ENCODE results near the gene PSMA6. TPM values are rescaled to one million over a fixed set of nuclear protein-coding genes. Genes with fewer than 3 reads are reported as not detected.

PSMA6 gene
- total RNA-seq, 4 donors from 2014 or later: 70.5 to 143 (median 112) TPM

DNA sequence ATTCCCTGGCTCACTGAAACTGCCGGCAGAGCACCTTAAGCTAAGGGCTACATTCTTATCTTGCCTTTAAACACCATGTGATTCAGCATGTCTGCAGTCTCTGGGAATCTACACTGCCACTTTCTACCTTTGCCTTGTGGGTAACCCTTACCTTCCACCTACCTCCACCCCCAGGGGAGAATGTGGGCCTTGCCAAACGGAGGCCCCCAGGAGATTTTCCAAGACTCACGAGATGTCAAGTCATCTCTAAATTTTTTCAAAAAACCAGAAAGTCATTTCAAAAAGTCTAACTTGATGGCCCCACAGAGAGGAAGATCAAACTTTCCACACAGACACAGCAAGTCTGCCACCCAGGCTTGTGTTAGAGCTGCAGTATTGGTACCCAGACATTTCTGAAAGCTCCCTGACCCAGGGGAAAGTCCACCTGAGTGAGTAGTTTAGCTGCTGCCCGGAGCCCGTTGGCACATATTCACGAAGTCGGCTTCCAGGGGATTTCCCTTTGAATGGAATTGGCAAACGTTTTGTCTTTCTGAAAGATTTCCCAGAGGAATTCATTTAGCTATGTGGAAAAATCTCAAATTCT lies 4.7 kb upstream of the PSMA6 start:
- TF ChIP-seq POLR2A (IDR thresholded peaks at IDR 0.05; ENCODE audit: low read depth): no peak
- TF ChIP-seq EP300 (IDR thresholded peaks at IDR 0.05): no peak
- TF ChIP-seq, protein P1, sequence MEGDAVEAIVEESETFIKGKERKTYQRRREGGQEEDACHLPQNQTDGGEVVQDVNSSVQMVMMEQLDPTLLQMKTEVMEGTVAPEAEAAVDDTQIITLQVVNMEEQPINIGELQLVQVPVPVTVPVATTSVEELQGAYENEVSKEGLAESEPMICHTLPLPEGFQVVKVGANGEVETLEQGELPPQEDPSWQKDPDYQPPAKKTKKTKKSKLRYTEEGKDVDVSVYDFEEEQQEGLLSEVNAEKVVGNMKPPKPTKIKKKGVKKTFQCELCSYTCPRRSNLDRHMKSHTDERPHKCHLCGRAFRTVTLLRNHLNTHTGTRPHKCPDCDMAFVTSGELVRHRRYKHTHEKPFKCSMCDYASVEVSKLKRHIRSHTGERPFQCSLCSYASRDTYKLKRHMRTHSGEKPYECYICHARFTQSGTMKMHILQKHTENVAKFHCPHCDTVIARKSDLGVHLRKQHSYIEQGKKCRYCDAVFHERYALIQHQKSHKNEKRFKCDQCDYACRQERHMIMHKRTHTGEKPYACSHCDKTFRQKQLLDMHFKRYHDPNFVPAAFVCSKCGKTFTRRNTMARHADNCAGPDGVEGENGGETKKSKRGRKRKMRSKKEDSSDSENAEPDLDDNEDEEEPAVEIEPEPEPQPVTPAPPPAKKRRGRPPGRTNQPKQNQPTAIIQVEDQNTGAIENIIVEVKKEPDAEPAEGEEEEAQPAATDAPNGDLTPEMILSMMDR (IDR thresholded peaks at IDR 0.05): no peak
- TF ChIP-seq POLR2AphosphoS5 (IDR thresholded peaks at IDR 0.05): no peak
- peaks cover 7 to 16% (median 8%) of the 10 kb centered on the region in 4 donors for H3K4me1 ChIP-seq
- DNase-seq (ENCODE audit: extremely low spot score): no peak
- no peaks in the 10 kb centered on the region for H3K36me3 ChIP-seq
- H3K27ac ChIP-seq (replicated peaks in 1 of 4): no peak overlapping the region
- no peaks in the 10 kb centered on the region for H3K9me3 ChIP-seq
- 39% methylated on average over 8 of the region's 8 CpGs for WGBS
- intact Hi-C loops (cut with DNase I): no loop called here
- H3K27me3 ChIP-seq: no peaks in the 10 kb centered on the region
- H3K4me3 ChIP-seq: no peak overlapping the region

DNA sequence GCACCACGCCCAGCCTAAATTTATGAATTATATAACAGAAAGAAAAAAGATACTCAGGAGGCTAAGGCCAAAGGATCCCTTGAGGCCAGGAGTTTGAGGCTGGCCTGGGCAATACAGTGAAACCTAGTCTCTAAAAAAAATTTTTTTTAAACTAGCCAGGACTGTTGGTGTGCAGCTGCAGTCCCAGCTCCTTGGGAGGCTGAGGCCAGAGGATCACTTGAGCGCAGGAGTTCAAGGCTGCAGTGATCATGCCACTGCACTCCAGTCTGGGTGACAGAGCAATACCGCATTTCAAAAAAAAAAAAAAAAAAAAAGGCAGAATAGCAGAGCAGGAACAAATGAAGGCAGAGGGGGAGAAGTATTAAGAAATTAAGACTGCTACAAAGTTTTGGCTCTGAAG lies 2.6 kb upstream of the PSMA6 start:
- H3K36me3 ChIP-seq: no peaks in the 10 kb centered on the region
- H3K4me1 ChIP-seq: peaks cover 23 to 34% (median 27%) of the 10 kb centered on the region in 4 donors
- no peaks in the 10 kb centered on the region for H3K9me3 ChIP-seq
- intact Hi-C loops (cut with DNase I): loop anchor here (5.0 kb wide), 2 partner anchors 43 to 72 kb away; no protein-coding TSS in a partner anchor
- H3K27me3 ChIP-seq: no peaks in the 10 kb centered on the region
- DNase-seq (ENCODE audit: extremely low spot score): no peak
- TF ChIP-seq POLR2AphosphoS5 (IDR thresholded peaks at IDR 0.05): no peak
- no peak for TF ChIP-seq EP300 (IDR thresholded peaks at IDR 0.05)
- TF ChIP-seq POLR2A (IDR thresholded peaks at IDR 0.05; ENCODE audit: low read depth): no peak
- TF ChIP-seq, protein P1 (IDR thresholded peaks at IDR 0.05): no peak
- 92% methylated on average over 3 of the region's 3 CpGs for WGBS
- H3K4me3 ChIP-seq: no peak overlapping the region
- no peak overlapping the region for H3K27ac ChIP-seq (replicated peaks in 1 of 4)

DNA sequence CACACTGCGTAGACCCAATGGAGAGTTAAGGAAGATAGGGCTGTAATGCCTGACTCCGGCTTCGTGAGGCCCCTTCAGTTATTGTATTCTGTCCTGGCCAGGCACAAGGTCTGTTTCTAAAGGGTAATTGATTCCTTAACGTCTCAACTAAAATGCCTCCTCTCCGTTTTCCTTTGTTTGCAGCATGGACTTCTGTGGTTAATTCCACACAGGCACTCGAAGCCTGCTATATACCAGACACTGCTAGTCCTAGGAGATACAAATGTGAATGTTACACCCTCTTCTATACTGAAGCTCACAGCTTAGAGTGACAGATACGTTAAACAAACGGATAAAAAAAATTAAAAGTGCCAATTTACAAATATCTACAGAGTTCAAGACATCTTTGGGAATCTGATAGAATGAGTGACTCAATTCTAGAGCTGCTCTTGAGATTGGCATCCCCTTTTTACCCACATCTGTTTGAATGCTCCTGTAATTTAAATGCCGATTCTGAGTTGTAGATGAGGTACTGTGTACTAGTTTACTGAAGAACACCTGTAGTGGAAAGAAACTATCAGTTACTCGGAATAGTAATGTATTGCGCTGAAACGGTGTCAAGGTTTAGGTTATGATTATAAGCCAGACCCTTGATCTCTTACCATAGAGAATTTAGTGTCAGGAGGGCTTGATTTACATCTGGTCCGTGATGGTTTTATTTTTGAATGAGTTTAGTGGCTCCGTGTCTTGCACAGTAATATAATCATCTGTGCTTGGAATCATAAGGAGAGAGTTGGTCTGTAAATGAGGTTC lies 784 bp downstream of the PSMA6 start:
- H3K4me3 ChIP-seq: peak overlapping the region; percentile 72 to 91 (median 83)
- 7% methylated on average over 14 of the region's 14 CpGs for WGBS
- peaks cover 35 to 60% (median 55%) of the 10 kb centered on the region in 4 donors for H3K4me1 ChIP-seq
- peak overlapping the region; percentile 86 to 94 (median 90) for H3K27ac ChIP-seq (replicated peaks in 1 of 4)
- DNase-seq (ENCODE audit: extremely low spot score): no peak
- no peaks in the 10 kb centered on the region for H3K36me3 ChIP-seq
- TF ChIP-seq POLR2A (IDR thresholded peaks at IDR 0.05; ENCODE audit: low read depth) (no peak), POLR2AphosphoS5 (IDR thresholded peaks at IDR 0.05) (no peak), EP300 (IDR thresholded peaks at IDR 0.05) (no peak)
- TF ChIP-seq, protein P1 (IDR thresholded peaks at IDR 0.05): no peak
- intact Hi-C loops (cut with DNase I): loop anchor here (2.0 to 5.0 kb wide), 3 partner anchors 39 to 114 kb away; no protein-coding TSS in a partner anchor
- no peaks in the 10 kb centered on the region for H3K9me3 ChIP-seq
- H3K27me3 ChIP-seq: no peaks in the 10 kb centered on the region

DNA sequence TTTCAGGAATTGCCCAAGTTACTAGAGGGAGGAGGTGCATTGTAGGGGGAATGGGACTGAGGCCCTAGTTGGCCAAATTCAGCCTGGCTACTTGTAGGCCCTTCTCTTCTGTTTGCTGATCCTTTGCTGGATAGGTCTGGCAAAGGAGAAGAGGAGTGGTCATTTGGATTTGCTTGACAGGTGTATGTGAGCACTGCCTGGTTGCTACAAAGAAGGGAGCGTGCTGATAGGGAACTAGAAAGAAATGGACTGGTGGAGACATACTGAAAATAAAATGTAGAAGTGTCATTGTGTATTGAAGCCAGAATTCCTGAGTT lies 3.6 kb downstream of the PSMA6 start:
- Histone ChIP-seq H3K4me1 (peaks cover 45 to 85% (median 71%) of the 10 kb centered on the region in 4 donors), H3K27me3 (no peaks in the 10 kb centered on the region), H3K9me3 (no peaks in the 10 kb centered on the region), H3K36me3 (no peaks in the 10 kb centered on the region), H3K4me3 (no peak overlapping the region), H3K27ac (replicated peaks in 1 of 4) (no peak overlapping the region)
- no peak for TF ChIP-seq POLR2AphosphoS5 (IDR thresholded peaks at IDR 0.05)
- TF ChIP-seq, protein P1 (IDR thresholded peaks at IDR 0.05): no peak
- intact Hi-C loops (cut with DNase I): no loop called here
- 79% methylated on average over 1 of the region's 1 CpG for WGBS
- no peak for DNase-seq (ENCODE audit: extremely low spot score)

Data from esophagus muscularis mucosa (tissue), 4 donors.